Fibroblast of lung (primary cell): ENCODE results near the gene OR2W3.

Source experiments
- CTCF ChIP-seq, 2 donors: IDR thresholded peaks in 1 of 2; conservative IDR thresholded peaks in 1 of 2; 1 replicate in 1 of 2; 2 replicates in 1 of 2; pipeline ENCODE4 v1.5.1; 2011 to 2012; ENCODE audit warnings: low read length in 2 of 2, control low read depth in 1 of 2, inconsistent platforms in 1 of 2, low read depth in 1 of 2, mild to moderate bottlenecking in 1 of 2
- EZH2 ChIP-seq: IDR thresholded peaks from 2 replicates; pipeline ENCODE4 v1.5.1; 2012; ENCODE audit warnings: low read length, control low read depth, mild to moderate bottlenecking; ENCODE audit errors: missing control alignments

GRCh38 chr1:247865416-247865815 is 30.0 kb upstream of the OR2W3 start:
- TF ChIP-seq CTCF (conservative IDR thresholded peaks at IDR 0.05 in 1 of 2, IDR thresholded peaks at IDR 0.05 in 1 of 2; ENCODE audit: low read depth in 1 of 2, low read length in 2 of 2): no peak
- no peak for TF ChIP-seq EZH2
